ENCODE data around the gene B3GALT6. TPM values are rescaled to one million over a fixed set of nuclear protein-coding genes. Genes with fewer than 3 reads are reported as not detected.
A peak's percentile ranks its signal among the peaks of the same experiment; 100 is the strongest.

The B3GALT6 gene
- total RNA-seq, 1 experiment from 2014 or later = 20.0 TPM

DNA sequence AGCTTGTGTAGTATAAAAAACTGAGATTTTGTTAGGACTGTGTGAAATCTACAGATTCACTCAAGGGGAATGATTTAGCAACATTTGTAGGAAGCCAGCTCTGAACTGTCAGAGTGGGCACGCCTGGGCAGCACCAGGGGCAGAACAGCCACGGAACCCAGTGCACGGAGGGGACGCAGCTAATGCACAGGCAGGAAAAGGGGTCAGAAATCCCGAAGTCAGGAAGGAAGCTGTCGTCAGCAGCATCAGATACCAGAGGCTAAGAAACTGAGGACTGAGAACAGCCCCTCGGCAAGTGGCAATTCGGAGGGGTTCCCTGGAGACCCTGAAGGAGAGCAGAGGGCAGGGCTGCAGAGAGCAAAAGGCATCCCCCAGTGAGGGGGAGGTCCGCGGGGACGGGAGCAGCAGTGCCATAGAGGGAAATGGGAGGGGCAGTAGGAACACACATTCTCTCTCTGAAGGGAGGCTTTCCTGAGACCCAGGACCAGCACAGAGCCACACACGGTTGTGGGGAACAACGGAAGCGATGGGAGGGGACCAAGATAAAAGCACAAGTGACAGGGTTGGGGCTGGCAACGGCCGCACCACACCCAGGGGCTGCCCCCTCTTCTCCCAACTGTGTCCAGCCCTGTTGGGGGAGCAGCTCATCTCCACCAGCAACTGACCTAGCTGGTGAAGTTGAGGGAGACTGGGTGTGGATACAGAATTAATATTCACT is 29.0 kb downstream of the B3GALT6 start:
- no peak for DNase-seq (ENCODE audit: low spot score)
- TF ChIP-seq, protein P1, sequence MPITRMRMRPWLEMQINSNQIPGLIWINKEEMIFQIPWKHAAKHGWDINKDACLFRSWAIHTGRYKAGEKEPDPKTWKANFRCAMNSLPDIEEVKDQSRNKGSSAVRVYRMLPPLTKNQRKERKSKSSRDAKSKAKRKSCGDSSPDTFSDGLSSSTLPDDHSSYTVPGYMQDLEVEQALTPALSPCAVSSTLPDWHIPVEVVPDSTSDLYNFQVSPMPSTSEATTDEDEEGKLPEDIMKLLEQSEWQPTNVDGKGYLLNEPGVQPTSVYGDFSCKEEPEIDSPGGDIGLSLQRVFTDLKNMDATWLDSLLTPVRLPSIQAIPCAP (CRISPR knock-in tag; IDR thresholded peaks at IDR 0.05) = no peak
- TF ChIP-seq ZNF219 (CRISPR knock-in tag; IDR thresholded peaks at IDR 0.05; ENCODE audit: borderline replicate concordance) = no peak
- no peaks in the 10 kb centered on the region for H3K9me3 Mint-ChIP-seq
- peaks cover 15% of the 10 kb centered on the region for H3K4me1 Mint-ChIP-seq
- ChIA-PET POLR2A (no interaction called here), CTCF (interaction anchor here (1.4 to 2.1 kb wide), 2 partner anchors 10 to 31 kb away, joined by 3 to 8 read pairs; no protein-coding TSS in a partner anchor)
- H3K36me3 Mint-ChIP-seq = peaks cover 50% of the 10 kb centered on the region
- ATAC-seq = no peak
- peak overlapping the region; percentile 81 for H3K27ac Mint-ChIP-seq
- H3K27me3 Mint-ChIP-seq (ENCODE audit: low read depth) = no peaks in the 10 kb centered on the region
- no peak overlapping the region for H3K4me3 Mint-ChIP-seq

GRCh38 chr1:1262071-1262470 is 30.0 kb downstream of the B3GALT6 start:
- no peaks in the 10 kb centered on the region for H3K9me3 Mint-ChIP-seq
- TF ChIP-seq EMX1 (CRISPR knock-in tag; IDR thresholded peaks at IDR 0.05) = no peak
- no peak for TF ChIP-seq ETV6 (CRISPR knock-in tag; IDR thresholded peaks at IDR 0.05)
- TF ChIP-seq, protein P2, sequence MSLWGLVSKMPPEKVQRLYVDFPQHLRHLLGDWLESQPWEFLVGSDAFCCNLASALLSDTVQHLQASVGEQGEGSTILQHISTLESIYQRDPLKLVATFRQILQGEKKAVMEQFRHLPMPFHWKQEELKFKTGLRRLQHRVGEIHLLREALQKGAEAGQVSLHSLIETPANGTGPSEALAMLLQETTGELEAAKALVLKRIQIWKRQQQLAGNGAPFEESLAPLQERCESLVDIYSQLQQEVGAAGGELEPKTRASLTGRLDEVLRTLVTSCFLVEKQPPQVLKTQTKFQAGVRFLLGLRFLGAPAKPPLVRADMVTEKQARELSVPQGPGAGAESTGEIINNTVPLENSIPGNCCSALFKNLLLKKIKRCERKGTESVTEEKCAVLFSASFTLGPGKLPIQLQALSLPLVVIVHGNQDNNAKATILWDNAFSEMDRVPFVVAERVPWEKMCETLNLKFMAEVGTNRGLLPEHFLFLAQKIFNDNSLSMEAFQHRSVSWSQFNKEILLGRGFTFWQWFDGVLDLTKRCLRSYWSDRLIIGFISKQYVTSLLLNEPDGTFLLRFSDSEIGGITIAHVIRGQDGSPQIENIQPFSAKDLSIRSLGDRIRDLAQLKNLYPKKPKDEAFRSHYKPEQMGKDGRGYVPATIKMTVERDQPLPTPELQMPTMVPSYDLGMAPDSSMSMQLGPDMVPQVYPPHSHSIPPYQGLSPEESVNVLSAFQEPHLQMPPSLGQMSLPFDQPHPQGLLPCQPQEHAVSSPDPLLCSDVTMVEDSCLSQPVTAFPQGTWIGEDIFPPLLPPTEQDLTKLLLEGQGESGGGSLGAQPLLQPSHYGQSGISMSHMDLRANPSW (CRISPR knock-in tag; conservative IDR thresholded peaks at IDR 0.05; ENCODE audit: low read depth) = no peak
- TF ChIP-seq ATF1 (CRISPR knock-in tag; IDR thresholded peaks at IDR 0.05) = no peak
- TF ChIP-seq NR1H2 (CRISPR knock-in tag; IDR thresholded peaks at IDR 0.05) = no peak
- TF ChIP-seq ZNF219 (CRISPR knock-in tag; IDR thresholded peaks at IDR 0.05; ENCODE audit: borderline replicate concordance) = no peak
- TF ChIP-seq, protein P3, sequence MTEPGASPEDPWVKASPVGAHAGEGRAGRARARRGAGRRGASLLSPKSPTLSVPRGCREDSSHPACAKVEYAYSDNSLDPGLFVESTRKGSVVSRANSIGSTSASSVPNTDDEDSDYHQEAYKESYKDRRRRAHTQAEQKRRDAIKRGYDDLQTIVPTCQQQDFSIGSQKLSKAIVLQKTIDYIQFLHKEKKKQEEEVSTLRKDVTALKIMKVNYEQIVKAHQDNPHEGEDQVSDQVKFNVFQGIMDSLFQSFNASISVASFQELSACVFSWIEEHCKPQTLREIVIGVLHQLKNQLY (CRISPR knock-in tag; IDR thresholded peaks at IDR 0.05) = no peak
- TF ChIP-seq IRF2 (CRISPR knock-in tag; IDR thresholded peaks at IDR 0.05; ENCODE audit: borderline replicate concordance, low read depth) = no peak
- TF ChIP-seq ZNF138 (CRISPR knock-in tag; conservative IDR thresholded peaks at IDR 0.05) = no peak
- no peak for TF ChIP-seq KAT7 (CRISPR knock-in tag; IDR thresholded peaks at IDR 0.05; ENCODE audit: borderline replicate concordance)
- no peak for TF ChIP-seq ZBTB21 (CRISPR knock-in tag; IDR thresholded peaks at IDR 0.05; ENCODE audit: borderline replicate concordance)
- no peak for TF ChIP-seq ATF3 (CRISPR knock-in tag; conservative IDR thresholded peaks at IDR 0.05)
- no peak for TF ChIP-seq ZNF396 (CRISPR knock-in tag; IDR thresholded peaks at IDR 0.05; ENCODE audit: borderline replicate concordance)
- TF ChIP-seq TCF7 (CRISPR knock-in tag; IDR thresholded peaks at IDR 0.05; ENCODE audit: low read depth) = no peak
- no peak for TF ChIP-seq ZNF232 (CRISPR knock-in tag; IDR thresholded peaks at IDR 0.05)
- TF ChIP-seq SOX15 (CRISPR knock-in tag; IDR thresholded peaks at IDR 0.05) = no peak
- no peak for TF ChIP-seq SP1 (CRISPR knock-in tag; conservative IDR thresholded peaks at IDR 0.05)
- no peak for TF ChIP-seq GRHL2 (CRISPR knock-in tag; IDR thresholded peaks at IDR 0.05; ENCODE audit: insufficient replicate concordance, severe bottlenecking)
- no peak for TF ChIP-seq TEAD4 (CRISPR knock-in tag; IDR thresholded peaks at IDR 0.05)
- TF ChIP-seq, protein P4, sequence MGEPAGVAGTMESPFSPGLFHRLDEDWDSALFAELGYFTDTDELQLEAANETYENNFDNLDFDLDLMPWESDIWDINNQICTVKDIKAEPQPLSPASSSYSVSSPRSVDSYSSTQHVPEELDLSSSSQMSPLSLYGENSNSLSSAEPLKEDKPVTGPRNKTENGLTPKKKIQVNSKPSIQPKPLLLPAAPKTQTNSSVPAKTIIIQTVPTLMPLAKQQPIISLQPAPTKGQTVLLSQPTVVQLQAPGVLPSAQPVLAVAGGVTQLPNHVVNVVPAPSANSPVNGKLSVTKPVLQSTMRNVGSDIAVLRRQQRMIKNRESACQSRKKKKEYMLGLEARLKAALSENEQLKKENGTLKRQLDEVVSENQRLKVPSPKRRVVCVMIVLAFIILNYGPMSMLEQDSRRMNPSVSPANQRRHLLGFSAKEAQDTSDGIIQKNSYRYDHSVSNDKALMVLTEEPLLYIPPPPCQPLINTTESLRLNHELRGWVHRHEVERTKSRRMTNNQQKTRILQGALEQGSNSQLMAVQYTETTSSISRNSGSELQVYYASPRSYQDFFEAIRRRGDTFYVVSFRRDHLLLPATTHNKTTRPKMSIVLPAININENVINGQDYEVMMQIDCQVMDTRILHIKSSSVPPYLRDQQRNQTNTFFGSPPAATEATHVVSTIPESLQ (CRISPR knock-in tag; IDR thresholded peaks at IDR 0.05) = no peak
- H3K27ac Mint-ChIP-seq = no peak overlapping the region
- ChIA-PET POLR2A (no interaction called here), CTCF (interaction anchor here (1.4 to 2.1 kb wide), 2 partner anchors 12 to 30 kb away, joined by 3 to 8 read pairs; no protein-coding TSS in a partner anchor)
- H3K4me1 Mint-ChIP-seq = peaks cover 15% of the 10 kb centered on the region
- ATAC-seq (no peak), DNase-seq (ENCODE audit: low spot score) (no peak)
- H3K27me3 Mint-ChIP-seq (ENCODE audit: low read depth) = no peaks in the 10 kb centered on the region
- H3K4me3 Mint-ChIP-seq = no peak overlapping the region
- peaks cover 47% of the 10 kb centered on the region for H3K36me3 Mint-ChIP-seq

Measured in WTC11 (cell line).